ENCODE measurements around the gene GALNT2.

Gene GALNT2

DNA sequence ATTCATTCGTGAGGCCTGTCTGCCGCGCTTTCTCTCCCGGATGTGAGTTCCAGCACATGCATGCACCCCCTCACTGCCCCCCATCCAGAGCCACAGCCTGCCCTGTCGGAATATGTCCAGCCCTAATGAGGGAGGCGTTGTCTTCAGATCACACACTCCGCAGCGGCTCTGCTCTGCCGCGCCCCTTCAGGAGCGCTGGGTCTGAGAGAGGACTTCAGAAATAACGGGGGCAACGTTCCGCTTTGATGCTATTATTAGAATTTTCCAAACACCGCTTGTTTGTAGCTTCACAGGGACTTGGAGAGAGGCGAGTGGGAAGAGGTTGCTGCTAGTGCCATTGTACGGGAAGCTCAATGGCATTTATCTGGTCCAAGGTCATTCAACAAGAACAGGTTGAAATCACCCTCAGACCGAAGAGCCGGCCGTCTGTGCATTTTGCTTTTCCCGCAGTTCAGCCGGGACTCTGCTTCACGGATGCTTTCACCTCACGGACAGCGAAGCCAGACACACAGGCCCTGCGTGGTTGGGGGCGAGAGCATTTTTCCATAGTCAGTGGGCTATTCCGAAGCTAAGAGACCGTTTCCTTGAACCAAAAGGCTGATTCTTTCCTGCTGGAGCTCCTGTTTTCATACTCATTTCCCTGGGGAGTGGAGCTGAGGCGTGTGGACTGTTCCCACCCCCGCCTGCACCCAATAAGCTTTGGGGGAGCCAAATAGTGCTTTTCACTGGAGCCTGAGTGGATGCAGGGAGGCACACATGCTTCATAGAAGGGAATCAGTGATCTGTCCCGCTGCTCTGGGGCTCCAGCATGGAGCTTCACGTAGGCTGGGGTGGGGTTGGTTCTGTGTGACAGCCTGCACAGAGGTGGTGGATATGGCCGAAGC is 69.7 kb downstream of the GALNT2 start:
- H3K4me3 ChIP-seq (ENCODE audit: low read depth, low read length), result no peak overlapping the region
- H3K4me2 ChIP-seq (ENCODE audit: low read length), result no peak overlapping the region
- no peaks in the 10 kb centered on the region for H3K27me3 ChIP-seq (ENCODE audit: control insufficient read depth, insufficient read depth, low read length)
- H3K79me2 ChIP-seq, result peaks cover 12% of the 10 kb centered on the region
- TF ChIP-seq, protein P1, sequence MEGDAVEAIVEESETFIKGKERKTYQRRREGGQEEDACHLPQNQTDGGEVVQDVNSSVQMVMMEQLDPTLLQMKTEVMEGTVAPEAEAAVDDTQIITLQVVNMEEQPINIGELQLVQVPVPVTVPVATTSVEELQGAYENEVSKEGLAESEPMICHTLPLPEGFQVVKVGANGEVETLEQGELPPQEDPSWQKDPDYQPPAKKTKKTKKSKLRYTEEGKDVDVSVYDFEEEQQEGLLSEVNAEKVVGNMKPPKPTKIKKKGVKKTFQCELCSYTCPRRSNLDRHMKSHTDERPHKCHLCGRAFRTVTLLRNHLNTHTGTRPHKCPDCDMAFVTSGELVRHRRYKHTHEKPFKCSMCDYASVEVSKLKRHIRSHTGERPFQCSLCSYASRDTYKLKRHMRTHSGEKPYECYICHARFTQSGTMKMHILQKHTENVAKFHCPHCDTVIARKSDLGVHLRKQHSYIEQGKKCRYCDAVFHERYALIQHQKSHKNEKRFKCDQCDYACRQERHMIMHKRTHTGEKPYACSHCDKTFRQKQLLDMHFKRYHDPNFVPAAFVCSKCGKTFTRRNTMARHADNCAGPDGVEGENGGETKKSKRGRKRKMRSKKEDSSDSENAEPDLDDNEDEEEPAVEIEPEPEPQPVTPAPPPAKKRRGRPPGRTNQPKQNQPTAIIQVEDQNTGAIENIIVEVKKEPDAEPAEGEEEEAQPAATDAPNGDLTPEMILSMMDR (IDR thresholded peaks at IDR 0.05), result no peak
- no peak overlapping the region for H3K27ac ChIP-seq
- H3K9me3 ChIP-seq (ENCODE audit: control insufficient read depth, low read length), result no peaks in the 10 kb centered on the region
- H3K9ac ChIP-seq, result no peak overlapping the region
- no peaks in the 10 kb centered on the region for H3K4me1 ChIP-seq
- H2AFZ ChIP-seq, result no peak overlapping the region
- H3K36me3 ChIP-seq (ENCODE audit: control insufficient read depth, insufficient read depth, low read length), result no peaks in the 10 kb centered on the region

- no peaks in the 10 kb centered on the region for H3K36me3 ChIP-seq (ENCODE audit: control insufficient read depth, insufficient read depth, low read length)
- no peak overlapping the region for H3K9ac ChIP-seq
- no peak overlapping the region for H3K4me3 ChIP-seq (ENCODE audit: low read depth, low read length)
- TF ChIP-seq, protein P1 (IDR thresholded peaks at IDR 0.05), result no peak
- H3K9me3 ChIP-seq (ENCODE audit: control insufficient read depth, low read length), result no peaks in the 10 kb centered on the region
- H3K27ac ChIP-seq, result no peak overlapping the region
- H2AFZ ChIP-seq, result no peak overlapping the region
- peaks cover 12% of the 10 kb centered on the region for H3K79me2 ChIP-seq
- no peaks in the 10 kb centered on the region for H3K27me3 ChIP-seq (ENCODE audit: control insufficient read depth, insufficient read depth, low read length)
- no peak overlapping the region for H3K4me2 ChIP-seq (ENCODE audit: low read length)
- no peaks in the 10 kb centered on the region for H3K4me1 ChIP-seq
Observed at GRCh38 chr1:230137337-230137815, 70.3 kb downstream of the GALNT2 start.

- Histone ChIP-seq H3K9me3 (ENCODE audit: control insufficient read depth, low read length) (no peaks in the 10 kb centered on the region), H2AFZ (no peak overlapping the region), H3K27ac (no peak overlapping the region), H3K27me3 (ENCODE audit: control insufficient read depth, insufficient read depth, low read length) (no peaks in the 10 kb centered on the region), H3K4me2 (ENCODE audit: low read length) (no peak overlapping the region), H3K4me1 (no peaks in the 10 kb centered on the region), H3K9ac (no peak overlapping the region), H3K79me2 (peaks cover 12% of the 10 kb centered on the region), H3K4me3 (ENCODE audit: low read depth, low read length) (no peak overlapping the region), H3K36me3 (ENCODE audit: control insufficient read depth, insufficient read depth, low read length) (no peaks in the 10 kb centered on the region)
- TF ChIP-seq, protein P1 (IDR thresholded peaks at IDR 0.05), result no peak
Observed at GRCh38 chr1:230138561-230139239, 71.7 kb downstream of the GALNT2 start.

DNA sequence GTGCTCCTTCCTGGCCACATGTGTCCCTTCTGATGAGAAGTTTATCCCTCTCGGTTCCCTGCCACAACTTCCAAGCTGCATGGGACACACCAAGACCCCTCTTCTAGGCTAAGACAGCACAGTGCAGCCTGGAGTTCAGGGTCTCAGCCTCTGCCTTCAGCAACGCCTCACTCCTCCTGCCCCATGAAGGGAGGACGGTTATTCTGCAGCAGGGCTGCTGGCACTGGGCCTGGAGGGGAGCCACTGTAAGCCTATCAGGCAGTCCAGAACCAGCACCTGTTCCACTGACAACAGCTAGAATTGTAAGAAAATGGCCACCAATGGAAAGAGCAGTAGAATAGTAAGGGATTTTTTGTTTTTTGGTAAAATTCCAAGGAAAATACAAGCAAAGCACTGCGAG is 72.3 kb downstream of the GALNT2 start:
- no peak overlapping the region for H3K27ac ChIP-seq
- no peak overlapping the region for H3K4me2 ChIP-seq (ENCODE audit: low read length)
- TF ChIP-seq, protein P1 (IDR thresholded peaks at IDR 0.05), result no peak
- no peak overlapping the region for H2AFZ ChIP-seq
- H3K36me3 ChIP-seq (ENCODE audit: control insufficient read depth, insufficient read depth, low read length), result no peaks in the 10 kb centered on the region
- H3K27me3 ChIP-seq (ENCODE audit: control insufficient read depth, insufficient read depth, low read length), result no peaks in the 10 kb centered on the region
- no peaks in the 10 kb centered on the region for H3K4me1 ChIP-seq
- no peak overlapping the region for H3K4me3 ChIP-seq (ENCODE audit: low read depth, low read length)
- no peaks in the 10 kb centered on the region for H3K9me3 ChIP-seq (ENCODE audit: control insufficient read depth, low read length)
- H3K9ac ChIP-seq, result no peak overlapping the region
- H3K79me2 ChIP-seq, result peaks cover 12% of the 10 kb centered on the region

All from parathyroid adenoma (tissue), 2 donors.